ENCODE data around the gene RNF34. TPM values are rescaled to one million over a fixed set of nuclear protein-coding genes. Genes with fewer than 3 reads are reported as not detected.

RNF34 gene
- total RNA-seq, 4 donors from 2014 or later = 32.3 to 57.1 (median 46.2) TPM

DNA sequence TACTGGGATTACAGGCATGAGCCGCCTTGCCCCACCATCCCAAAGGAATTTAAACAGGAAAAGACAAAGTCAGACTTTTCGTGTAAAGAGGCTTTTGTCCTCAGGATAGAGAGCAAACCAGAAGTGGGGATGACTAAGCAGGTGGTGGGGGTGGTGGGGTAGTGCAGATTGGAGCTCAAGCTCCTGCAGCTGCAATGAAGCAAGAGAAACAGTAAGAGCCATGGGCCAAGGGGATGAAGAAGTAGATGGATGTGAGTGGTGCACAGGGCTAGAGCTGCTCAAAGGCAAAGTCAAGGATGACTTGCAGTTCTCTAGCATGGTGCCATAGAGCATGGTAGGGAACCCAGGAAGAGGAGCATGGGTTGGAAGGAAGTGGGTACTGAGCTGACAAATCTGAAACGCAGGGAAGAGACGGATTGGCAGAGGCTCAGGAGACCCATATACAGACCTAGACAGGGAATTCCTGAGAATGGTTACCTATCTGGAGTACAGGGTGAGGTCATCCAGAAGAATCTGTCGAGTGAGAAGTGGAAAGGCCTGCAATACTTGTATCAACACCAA, 11.4 kb upstream of the RNF34 start:
- H3K36me3 ChIP-seq = no peaks in the 10 kb centered on the region
- H3K9me3 ChIP-seq = no peaks in the 10 kb centered on the region
- H3K4me3 ChIP-seq = no peak overlapping the region
- ATAC-seq = no peak
- H3K4me1 ChIP-seq = no peaks in the 10 kb centered on the region
- H3K27me3 ChIP-seq = no peaks in the 10 kb centered on the region
- H3K27ac ChIP-seq = no peak overlapping the region
- no peak for TF ChIP-seq POLR2A (IDR thresholded peaks at IDR 0.05)
- in situ Hi-C loops (cut with MboI; ENCODE audit: low sequenced_read_pairs in 4 of 4) = no loop called here
- DNase-seq = no peak
- intact Hi-C loops (cut with DNase I; ENCODE audit: low total_unique reads) = no loop called here

DNA sequence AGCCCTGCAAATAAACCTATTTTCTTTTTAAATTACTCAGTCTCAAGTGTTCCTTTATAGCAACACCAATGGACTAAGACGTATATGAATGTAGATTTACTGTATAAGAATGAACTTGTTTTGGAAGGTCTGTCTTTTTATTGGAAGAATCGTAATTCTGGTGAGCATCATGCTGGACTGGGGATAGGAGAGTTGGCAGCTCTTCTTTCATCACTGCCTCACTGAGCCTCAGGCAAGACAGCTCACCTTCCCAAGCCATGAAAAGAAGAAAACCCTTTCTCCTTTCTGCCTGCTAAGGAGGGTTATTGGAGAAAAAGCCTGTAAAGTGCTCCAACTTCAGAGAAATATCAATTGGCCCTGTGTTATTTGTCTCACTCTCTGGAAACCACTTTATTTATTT, 9.1 kb upstream of the RNF34 start:
- TF ChIP-seq, protein P1, sequence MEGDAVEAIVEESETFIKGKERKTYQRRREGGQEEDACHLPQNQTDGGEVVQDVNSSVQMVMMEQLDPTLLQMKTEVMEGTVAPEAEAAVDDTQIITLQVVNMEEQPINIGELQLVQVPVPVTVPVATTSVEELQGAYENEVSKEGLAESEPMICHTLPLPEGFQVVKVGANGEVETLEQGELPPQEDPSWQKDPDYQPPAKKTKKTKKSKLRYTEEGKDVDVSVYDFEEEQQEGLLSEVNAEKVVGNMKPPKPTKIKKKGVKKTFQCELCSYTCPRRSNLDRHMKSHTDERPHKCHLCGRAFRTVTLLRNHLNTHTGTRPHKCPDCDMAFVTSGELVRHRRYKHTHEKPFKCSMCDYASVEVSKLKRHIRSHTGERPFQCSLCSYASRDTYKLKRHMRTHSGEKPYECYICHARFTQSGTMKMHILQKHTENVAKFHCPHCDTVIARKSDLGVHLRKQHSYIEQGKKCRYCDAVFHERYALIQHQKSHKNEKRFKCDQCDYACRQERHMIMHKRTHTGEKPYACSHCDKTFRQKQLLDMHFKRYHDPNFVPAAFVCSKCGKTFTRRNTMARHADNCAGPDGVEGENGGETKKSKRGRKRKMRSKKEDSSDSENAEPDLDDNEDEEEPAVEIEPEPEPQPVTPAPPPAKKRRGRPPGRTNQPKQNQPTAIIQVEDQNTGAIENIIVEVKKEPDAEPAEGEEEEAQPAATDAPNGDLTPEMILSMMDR (IDR thresholded peaks at IDR 0.05 in 4 of 5, conservative IDR thresholded peaks at IDR 0.05 in 1 of 5) = no peak
- TF ChIP-seq POLR2A (IDR thresholded peaks at IDR 0.05) = no peak
- no peak overlapping the region for H3K27ac ChIP-seq
- no peak overlapping the region for H3K4me3 ChIP-seq
- DNase-seq (no peak), ATAC-seq (no peak)
- no peaks in the 10 kb centered on the region for H3K4me1 ChIP-seq
- no peaks in the 10 kb centered on the region for H3K36me3 ChIP-seq
- in situ Hi-C loops (cut with MboI; ENCODE audit: low sequenced_read_pairs in 4 of 4) (no loop called here), intact Hi-C loops (cut with DNase I; ENCODE audit: low total_unique reads) (no loop called here)
- no peaks in the 10 kb centered on the region for H3K9me3 ChIP-seq
- no peaks in the 10 kb centered on the region for H3K27me3 ChIP-seq

DNA sequence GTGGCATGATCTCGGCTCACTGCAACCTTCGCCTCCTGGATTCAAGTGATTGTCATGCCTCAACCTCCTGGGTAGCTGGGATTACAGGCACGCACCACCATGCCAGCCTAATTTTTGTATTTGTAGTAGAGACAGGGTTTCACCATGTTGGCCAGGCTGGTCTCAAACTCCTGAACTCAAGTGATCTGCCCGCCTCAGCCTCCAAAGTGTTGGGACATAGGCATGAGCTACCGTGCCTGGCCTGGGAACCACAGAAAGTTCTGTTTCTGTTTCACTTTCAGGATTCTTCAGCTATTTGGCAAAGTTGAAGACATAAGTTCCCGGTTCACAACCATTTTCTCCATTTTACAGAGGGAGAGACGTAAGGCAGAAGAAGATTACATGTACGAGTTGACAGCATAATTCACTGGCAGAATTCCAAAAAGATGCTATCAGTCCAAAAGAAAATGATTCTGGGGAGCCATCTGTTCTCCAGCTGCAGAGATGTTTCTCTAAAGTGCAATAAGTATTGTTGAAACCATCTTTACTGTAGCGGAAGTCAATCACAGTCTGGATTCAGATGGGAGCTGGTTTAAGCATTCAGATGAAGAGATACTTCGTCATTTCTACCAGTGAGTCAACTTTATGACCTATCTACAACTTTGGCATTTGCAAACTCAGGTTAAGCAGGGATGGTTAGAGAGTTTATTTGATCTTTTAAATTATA, 8.1 kb upstream of the RNF34 start:
- ATAC-seq (no peak), DNase-seq (no peak)
- Histone ChIP-seq H3K4me1 (peaks cover 0 to 3% of the 10 kb centered on the region in 2 donors), H3K4me3 (no peak overlapping the region), H3K9me3 (no peaks in the 10 kb centered on the region), H3K27ac (no peak overlapping the region), H3K27me3 (no peaks in the 10 kb centered on the region), H3K36me3 (no peaks in the 10 kb centered on the region)
- in situ Hi-C loops (cut with MboI; ENCODE audit: low sequenced_read_pairs in 4 of 4) = no loop called here
- intact Hi-C loops (cut with DNase I; ENCODE audit: low total_unique reads) = no loop called here
- TF ChIP-seq, protein P1 (IDR thresholded peaks at IDR 0.05 in 4 of 5, conservative IDR thresholded peaks at IDR 0.05 in 1 of 5) = no peak
- no peak for TF ChIP-seq POLR2A (IDR thresholded peaks at IDR 0.05)

DNA sequence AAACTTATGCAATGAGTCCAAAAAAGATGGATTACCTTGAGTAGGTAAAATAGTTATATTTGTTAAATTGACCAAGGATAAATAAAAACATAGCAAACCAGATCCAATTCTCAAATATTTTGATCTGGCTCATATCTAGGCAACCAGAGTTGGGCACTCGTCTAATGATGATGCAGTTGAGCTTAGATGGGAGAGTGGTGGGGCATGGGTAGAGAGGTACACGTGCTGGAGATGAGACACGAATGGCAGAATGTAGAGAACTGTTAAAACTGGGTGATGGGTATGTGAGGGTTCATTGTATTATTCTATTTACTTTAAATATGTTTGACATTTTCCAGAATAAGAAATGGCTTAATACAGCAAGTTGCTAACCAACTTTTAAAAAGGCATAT, 7.6 kb upstream of the RNF34 start:
- H3K27ac ChIP-seq = no peak overlapping the region
- TF ChIP-seq POLR2A (IDR thresholded peaks at IDR 0.05) = no peak
- TF ChIP-seq, protein P1 (IDR thresholded peaks at IDR 0.05 in 4 of 5, conservative IDR thresholded peaks at IDR 0.05 in 1 of 5) = no peak
- no peaks in the 10 kb centered on the region for H3K27me3 ChIP-seq
- no peaks in the 10 kb centered on the region for H3K36me3 ChIP-seq
- intact Hi-C loops (cut with DNase I; ENCODE audit: low total_unique reads) = no loop called here
- no peak for DNase-seq
- H3K4me1 ChIP-seq = peaks cover 0 to 3% of the 10 kb centered on the region in 2 donors
- no peak for ATAC-seq
- in situ Hi-C loops (cut with MboI; ENCODE audit: low sequenced_read_pairs in 4 of 4) = no loop called here
- H3K4me3 ChIP-seq = no peak overlapping the region
- no peaks in the 10 kb centered on the region for H3K9me3 ChIP-seq

DNA sequence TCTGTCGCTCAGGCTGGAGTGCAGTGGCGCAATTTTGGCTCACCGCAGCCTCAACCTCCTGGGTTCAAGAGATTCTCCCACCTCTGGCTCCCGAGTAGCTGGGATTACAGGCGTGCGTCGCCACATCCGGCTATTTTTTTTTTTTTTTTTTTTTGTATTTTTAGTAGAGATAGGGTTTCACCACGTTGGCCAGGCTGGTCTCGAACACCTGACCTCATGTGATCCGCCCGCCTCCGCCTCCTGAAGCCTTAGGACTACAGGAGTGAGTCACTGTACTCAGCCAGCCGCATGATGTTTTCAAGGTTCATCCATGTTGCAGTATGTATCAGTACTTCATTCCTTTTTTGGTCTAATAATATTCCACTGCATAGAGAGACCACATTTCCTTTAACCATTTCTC, 2.4 kb upstream of the RNF34 start:
- Histone ChIP-seq H3K27ac (no peak overlapping the region), H3K9me3 (no peaks in the 10 kb centered on the region), H3K4me3 (no peak overlapping the region), H3K27me3 (no peaks in the 10 kb centered on the region), H3K36me3 (no peaks in the 10 kb centered on the region), H3K4me1 (peaks cover 26 to 29% of the 10 kb centered on the region in 2 donors)
- in situ Hi-C loops (cut with MboI; ENCODE audit: low sequenced_read_pairs in 4 of 4) (loop anchor here in 1 of 4 donors (5.0 kb wide), 1 partner anchor 35 kb away; no protein-coding TSS in a partner anchor), intact Hi-C loops (cut with DNase I; ENCODE audit: low total_unique reads) (loop anchor here (5.0 kb wide), 1 partner anchor 100 kb away; the partner anchor contains the start of gene CAMKK2)
- ATAC-seq = no peak
- TF ChIP-seq, protein P1 (IDR thresholded peaks at IDR 0.05 in 4 of 5, conservative IDR thresholded peaks at IDR 0.05 in 1 of 5) = no peak
- no peak for TF ChIP-seq POLR2A (IDR thresholded peaks at IDR 0.05)
- DNase-seq = no peak
